Osteocyte (in vitro differentiated cells): ENCODE measurements around the gene RBAK. TPM values are rescaled to one million over a fixed set of nuclear protein-coding genes. Genes with fewer than 3 reads are reported as not detected.
A peak's percentile ranks its signal among the peaks of the same experiment; 100 is the strongest.
"Not testable (repeated sequence)": the region's sequence is repeated elsewhere in the genome, so short reads cannot be mapped to it uniquely, and the experiment has no call there.

Experiments used
- DNase-seq: peaks from one replicate; pipeline ENCODE4 v3.0.0; 2021; ENCODE audit warnings: mixed read lengths; ENCODE audit not compliant: unreplicated experiment; ENCODE audit errors: extremely low spot score
- H3K27ac Mint-ChIP-seq: one replicate; pipeline ENCODE4 v1.8.0; 2021; ENCODE audit warnings: mild to moderate bottlenecking, mixed read lengths; ENCODE audit not compliant: unreplicated experiment
- H3K27me3 Mint-ChIP-seq: one replicate; pipeline ENCODE4 v1.8.0; 2021; ENCODE audit warnings: mixed read lengths; ENCODE audit not compliant: unreplicated experiment
- H3K36me3 Mint-ChIP-seq: one replicate; pipeline ENCODE4 v1.8.0; 2021; ENCODE audit warnings: mixed read lengths; ENCODE audit not compliant: unreplicated experiment
- H3K4me1 Mint-ChIP-seq: one replicate; pipeline ENCODE4 v1.8.0; 2021; ENCODE audit warnings: mixed read lengths; ENCODE audit not compliant: unreplicated experiment
- H3K4me3 Mint-ChIP-seq: one replicate; pipeline ENCODE4 v1.8.0; 2021; ENCODE audit warnings: mild to moderate bottlenecking, moderate library complexity, mixed read lengths; ENCODE audit not compliant: unreplicated experiment
- H3K9me3 Mint-ChIP-seq: one replicate; pipeline ENCODE4 v1.8.0; 2021; ENCODE audit warnings: mixed read lengths; ENCODE audit not compliant: unreplicated experiment
- total RNA-seq: library from RNA; stranded (reverse); gene quantifications from 2 replicates; pipeline ENCODE4 v1.2.1, GENCODE V29; 2021
- TF ChIP-seq, protein P1 (sequence below): fragments of 200-600 bp; sonication (generic); IDR thresholded peaks from 2 replicates; pipeline ENCODE4 v1.5.0; 2021; ENCODE audit warnings: antibody characterized with exemption, mild to moderate bottlenecking, moderate library complexity

RBAK gene
- total RNA-seq, 1 donor from 2014 or later: 13.0 TPM

DNA sequence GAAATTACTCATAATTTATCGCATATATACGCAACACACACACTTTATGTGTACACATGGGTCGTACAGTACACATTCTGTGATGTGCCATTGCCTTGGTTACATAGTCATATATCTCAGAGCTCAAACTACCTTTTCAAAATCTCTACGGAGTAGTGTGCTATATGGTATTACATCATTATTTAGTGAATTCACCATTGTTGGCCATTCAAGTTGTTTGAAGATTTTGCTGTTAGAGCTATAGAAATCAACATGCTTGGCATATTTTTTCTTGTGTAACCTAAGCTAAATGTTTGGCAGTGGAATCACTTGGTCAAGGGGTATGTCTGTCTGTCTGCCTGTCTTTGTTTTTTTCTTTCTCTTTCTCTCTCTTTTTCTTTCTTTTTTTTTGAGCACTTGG, 44.7 kb upstream of the RBAK start:
- TF ChIP-seq, protein P1, sequence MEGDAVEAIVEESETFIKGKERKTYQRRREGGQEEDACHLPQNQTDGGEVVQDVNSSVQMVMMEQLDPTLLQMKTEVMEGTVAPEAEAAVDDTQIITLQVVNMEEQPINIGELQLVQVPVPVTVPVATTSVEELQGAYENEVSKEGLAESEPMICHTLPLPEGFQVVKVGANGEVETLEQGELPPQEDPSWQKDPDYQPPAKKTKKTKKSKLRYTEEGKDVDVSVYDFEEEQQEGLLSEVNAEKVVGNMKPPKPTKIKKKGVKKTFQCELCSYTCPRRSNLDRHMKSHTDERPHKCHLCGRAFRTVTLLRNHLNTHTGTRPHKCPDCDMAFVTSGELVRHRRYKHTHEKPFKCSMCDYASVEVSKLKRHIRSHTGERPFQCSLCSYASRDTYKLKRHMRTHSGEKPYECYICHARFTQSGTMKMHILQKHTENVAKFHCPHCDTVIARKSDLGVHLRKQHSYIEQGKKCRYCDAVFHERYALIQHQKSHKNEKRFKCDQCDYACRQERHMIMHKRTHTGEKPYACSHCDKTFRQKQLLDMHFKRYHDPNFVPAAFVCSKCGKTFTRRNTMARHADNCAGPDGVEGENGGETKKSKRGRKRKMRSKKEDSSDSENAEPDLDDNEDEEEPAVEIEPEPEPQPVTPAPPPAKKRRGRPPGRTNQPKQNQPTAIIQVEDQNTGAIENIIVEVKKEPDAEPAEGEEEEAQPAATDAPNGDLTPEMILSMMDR: no peak
- no peak for DNase-seq
- no peaks in the 10 kb centered on the region for H3K9me3 Mint-ChIP-seq
- H3K36me3 Mint-ChIP-seq: peaks cover 50% of the 10 kb centered on the region
- H3K27ac Mint-ChIP-seq: peak overlapping the region; percentile 13
- H3K27me3 Mint-ChIP-seq: no peaks in the 10 kb centered on the region
- no peaks in the 10 kb centered on the region for H3K4me1 Mint-ChIP-seq
- H3K4me3 Mint-ChIP-seq: no peak overlapping the region

DNA sequence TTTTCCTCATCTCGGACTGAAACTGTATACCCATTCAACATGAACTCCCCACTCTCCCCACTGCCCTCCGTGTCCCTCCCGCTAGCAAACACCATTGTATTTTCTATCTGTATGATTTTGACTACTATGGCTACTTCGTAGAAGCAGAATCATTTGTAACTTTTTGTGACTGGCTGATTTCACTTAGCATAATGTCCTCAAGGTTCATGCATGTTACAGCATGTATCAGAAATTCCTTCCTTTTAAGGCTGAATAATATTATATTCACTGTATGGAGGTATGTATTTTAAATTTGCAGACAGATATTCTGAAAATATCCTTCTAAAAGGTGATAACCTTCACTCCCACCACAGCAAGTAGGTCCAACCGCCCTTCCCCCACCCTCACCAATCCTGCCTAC, 43.7 kb upstream of the RBAK start:
- DNase-seq: peak; percentile 42
- no peaks in the 10 kb centered on the region for H3K9me3 Mint-ChIP-seq
- TF ChIP-seq, protein P1: no peak

DNA sequence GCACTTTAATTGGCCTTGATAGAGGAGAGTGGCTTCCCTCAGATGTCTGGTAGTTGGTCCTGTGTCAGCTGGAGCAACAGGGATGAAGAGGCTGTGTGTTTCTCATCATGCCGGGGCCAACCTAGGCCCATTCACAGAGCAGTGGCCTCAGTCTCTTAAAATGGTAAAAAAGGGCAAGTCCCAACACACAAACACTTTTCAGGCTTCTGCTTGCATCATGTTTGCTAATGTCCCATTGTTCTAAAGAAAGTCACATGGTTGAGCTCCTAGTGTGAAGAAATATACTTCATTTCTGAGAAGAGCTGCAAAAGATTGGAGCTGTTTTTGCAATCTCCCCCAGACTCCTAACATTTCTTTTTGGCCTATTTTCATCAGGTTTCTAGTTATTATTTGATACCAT, 40.6 kb upstream of the RBAK start:
- Mint-ChIP-seq H3K27me3 (no peaks in the 10 kb centered on the region), H3K27ac (no peak overlapping the region), H3K9me3 (peaks cover 10% of the 10 kb centered on the region), H3K4me3 (no peak overlapping the region), H3K36me3 (peaks cover 42% of the 10 kb centered on the region), H3K4me1 (no peaks in the 10 kb centered on the region)
- DNase-seq: no peak
- TF ChIP-seq, protein P1: no peak

More for the DNA sequence above, 43.7 kb upstream of the RBAK start:
- no peak overlapping the region for H3K27ac Mint-ChIP-seq
- peaks cover 45% of the 10 kb centered on the region for H3K36me3 Mint-ChIP-seq
- H3K27me3 Mint-ChIP-seq: no peaks in the 10 kb centered on the region
- no peaks in the 10 kb centered on the region for H3K4me1 Mint-ChIP-seq
- no peak overlapping the region for H3K4me3 Mint-ChIP-seq

- H3K9me3 Mint-ChIP-seq: peaks cover 19% of the 10 kb centered on the region
- no peak overlapping the region for H3K4me3 Mint-ChIP-seq
- TF ChIP-seq, protein P1: no peak
- H3K36me3 Mint-ChIP-seq: peaks cover 24% of the 10 kb centered on the region
- peak; percentile 67 for DNase-seq
- H3K27me3 Mint-ChIP-seq: no peaks in the 10 kb centered on the region
- no peaks in the 10 kb centered on the region for H3K4me1 Mint-ChIP-seq
- no peak overlapping the region for H3K27ac Mint-ChIP-seq
Measured at GRCh38 chr7:5012985-5013384, 32.7 kb upstream of the RBAK start.

DNA sequence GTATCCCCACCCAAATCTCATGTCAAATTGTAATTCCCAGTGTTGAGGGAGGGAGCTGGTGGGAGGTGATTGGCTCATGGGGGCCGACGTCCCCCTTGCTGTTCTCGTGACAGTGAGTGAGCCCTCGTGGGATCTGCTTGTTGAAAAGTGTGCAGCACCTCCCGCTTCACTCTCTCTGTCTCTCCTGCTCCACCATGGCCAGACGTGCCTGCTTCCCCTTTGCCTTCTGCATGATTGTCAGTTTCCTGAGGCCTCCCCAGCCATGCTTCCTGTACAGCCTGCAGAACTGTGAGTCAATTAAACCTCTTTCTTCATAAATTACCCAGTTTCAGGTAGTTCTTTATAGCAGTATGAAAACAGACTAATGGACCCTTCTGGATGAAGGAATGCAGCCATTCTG, 29.7 kb upstream of the RBAK start:
- not testable (repeated sequence) for H3K36me3 Mint-ChIP-seq, H3K27ac Mint-ChIP-seq, DNase-seq, H3K27me3 Mint-ChIP-seq, H3K4me3 Mint-ChIP-seq, H3K9me3 Mint-ChIP-seq, H3K4me1 Mint-ChIP-seq

DNA sequence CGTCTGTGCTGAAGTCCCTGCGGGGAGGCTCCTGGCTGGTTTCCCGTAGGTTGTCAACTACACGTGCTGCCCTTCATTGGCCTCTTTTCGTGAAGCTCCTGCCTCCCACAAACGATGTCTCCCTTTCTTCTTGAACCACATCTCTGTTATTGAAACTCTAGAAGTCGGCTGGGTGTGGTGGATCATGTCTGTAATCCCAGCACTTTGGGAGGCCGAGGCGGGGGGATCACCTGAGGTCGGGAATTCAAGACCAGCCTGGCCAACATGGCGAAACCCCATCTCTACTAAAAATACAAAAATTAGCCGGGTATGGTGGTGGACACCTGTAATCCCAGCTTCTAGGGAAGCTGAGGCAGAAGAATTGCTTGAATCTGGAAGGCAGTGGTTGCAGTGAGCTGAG, 28.0 kb upstream of the RBAK start:
- not testable (repeated sequence) for H3K4me1 Mint-ChIP-seq, H3K4me3 Mint-ChIP-seq, H3K27me3 Mint-ChIP-seq, H3K9me3 Mint-ChIP-seq, H3K27ac Mint-ChIP-seq, DNase-seq
- H3K36me3 Mint-ChIP-seq: peaks cover 10% of the 10 kb centered on the region
